ENCODE measurements around the gene MAP3K13.

Gene MAP3K13

DNA sequence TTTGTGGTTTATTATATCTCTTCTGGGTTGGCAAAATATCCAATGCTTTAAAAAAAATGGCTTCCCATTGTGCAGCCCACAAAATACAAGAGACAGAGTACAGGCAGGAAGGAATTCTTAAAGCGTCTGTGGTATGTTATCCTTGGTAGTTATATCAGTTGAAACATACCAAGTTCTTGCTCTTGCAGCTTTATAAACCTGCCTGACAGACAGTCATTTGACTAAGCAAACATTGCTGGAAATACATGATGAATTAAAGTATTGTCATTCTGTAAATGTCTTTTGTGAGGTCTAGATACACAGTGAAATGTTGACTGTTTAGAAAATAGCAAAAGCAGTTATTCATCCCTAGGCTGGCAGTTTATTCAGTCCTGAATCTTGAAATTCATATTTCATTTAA is 44.8 kb upstream of the MAP3K13 start:
- TF ChIP-seq FOXP2 (optimal IDR thresholded peaks at IDR 0.05; ENCODE audit: borderline replicate concordance, extremely low read depth, extremely low read length, insufficient read depth) (no peak), TAF1 (IDR thresholded peaks at IDR 0.05; ENCODE audit: borderline replicate concordance, insufficient read depth, low read length) (no peak), SIN3A (IDR thresholded peaks at IDR 0.05; ENCODE audit: borderline replicate concordance, insufficient read depth, low read length) (no peak), POLR2AphosphoS5 (IDR thresholded peaks at IDR 0.05; ENCODE audit: low read depth, low read length) (no peak), REST (IDR thresholded peaks at IDR 0.05; ENCODE audit: insufficient read depth in 1 of 2, low read depth in 2 of 2, low read length in 2 of 2) (no peak)

DNA sequence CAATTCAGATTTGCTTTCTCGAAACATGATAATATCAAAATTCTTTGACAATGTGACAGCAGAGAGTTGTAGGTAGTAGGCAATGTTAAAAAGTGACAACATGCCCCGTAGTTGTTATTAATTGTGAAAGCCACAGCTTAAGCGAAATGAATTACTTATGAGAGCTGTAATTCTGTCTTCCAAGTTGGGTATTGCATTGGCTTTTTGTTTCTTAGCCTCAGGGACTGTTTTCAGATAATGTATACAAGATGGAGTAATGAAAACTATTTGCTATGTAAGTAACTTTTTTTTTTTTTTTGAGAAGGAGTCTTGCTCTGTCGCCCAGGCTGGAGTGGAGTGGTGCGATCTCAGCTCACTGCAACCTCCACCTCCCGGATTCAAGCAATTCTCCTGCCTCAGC is 43.1 kb upstream of the MAP3K13 start:
- TF ChIP-seq FOXP2 (optimal IDR thresholded peaks at IDR 0.05; ENCODE audit: borderline replicate concordance, extremely low read depth, extremely low read length, insufficient read depth) = no peak
- no peak for TF ChIP-seq REST (IDR thresholded peaks at IDR 0.05; ENCODE audit: insufficient read depth in 1 of 2, low read depth in 2 of 2, low read length in 2 of 2)
- no peak for TF ChIP-seq TAF1 (IDR thresholded peaks at IDR 0.05; ENCODE audit: borderline replicate concordance, insufficient read depth, low read length)
- TF ChIP-seq SIN3A (IDR thresholded peaks at IDR 0.05; ENCODE audit: borderline replicate concordance, insufficient read depth, low read length) = no peak
- no peak for TF ChIP-seq POLR2AphosphoS5 (IDR thresholded peaks at IDR 0.05; ENCODE audit: low read depth, low read length)

GRCh38 chr3:185320949-185321348 is 42.0 kb upstream of the MAP3K13 start:
- TF ChIP-seq TAF1 (IDR thresholded peaks at IDR 0.05; ENCODE audit: borderline replicate concordance, insufficient read depth, low read length) (no peak), POLR2AphosphoS5 (IDR thresholded peaks at IDR 0.05; ENCODE audit: low read depth, low read length) (no peak), REST (IDR thresholded peaks at IDR 0.05; ENCODE audit: insufficient read depth in 1 of 2, low read depth in 2 of 2, low read length in 2 of 2) (no peak), SIN3A (IDR thresholded peaks at IDR 0.05; ENCODE audit: borderline replicate concordance, insufficient read depth, low read length) (no peak), FOXP2 (optimal IDR thresholded peaks at IDR 0.05; ENCODE audit: borderline replicate concordance, extremely low read depth, extremely low read length, insufficient read depth) (no peak)

DNA sequence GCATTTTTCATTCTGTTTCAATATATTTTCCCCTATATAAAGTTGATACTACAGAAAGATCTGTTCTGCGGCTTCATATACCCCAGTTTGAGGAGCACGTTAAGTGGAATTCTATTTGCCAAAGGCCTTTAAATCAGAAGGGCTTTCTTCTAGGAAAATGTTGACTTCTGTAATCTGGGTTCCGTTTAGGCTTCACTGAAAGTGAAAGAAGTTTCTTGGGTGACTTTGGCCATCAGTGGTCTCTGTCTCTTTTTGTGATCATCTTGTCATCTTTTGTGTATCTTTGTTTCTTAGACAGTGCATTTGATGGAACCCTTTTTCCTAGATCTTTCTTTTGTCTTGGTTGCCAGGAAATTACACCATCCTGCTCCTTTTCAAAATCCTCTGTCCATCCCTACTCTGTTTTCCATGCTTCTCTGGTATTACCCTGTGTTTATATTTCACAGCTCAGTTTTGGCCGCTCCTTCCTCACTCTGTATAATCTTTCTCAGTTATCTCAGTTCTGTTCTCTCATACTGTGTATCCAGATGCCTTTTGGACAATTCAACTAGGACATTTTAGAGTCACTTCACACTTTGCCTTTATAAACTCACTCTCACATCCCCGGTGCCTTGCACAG is 40.7 kb upstream of the MAP3K13 start:
- TF ChIP-seq TAF1 (IDR thresholded peaks at IDR 0.05; ENCODE audit: borderline replicate concordance, insufficient read depth, low read length) = no peak
- TF ChIP-seq REST (IDR thresholded peaks at IDR 0.05; ENCODE audit: insufficient read depth in 1 of 2, low read depth in 2 of 2, low read length in 2 of 2) = no peak
- no peak for TF ChIP-seq POLR2AphosphoS5 (IDR thresholded peaks at IDR 0.05; ENCODE audit: low read depth, low read length)
- TF ChIP-seq FOXP2 (optimal IDR thresholded peaks at IDR 0.05; ENCODE audit: borderline replicate concordance, extremely low read depth, extremely low read length, insufficient read depth) = no peak
- no peak for TF ChIP-seq SIN3A (IDR thresholded peaks at IDR 0.05; ENCODE audit: borderline replicate concordance, insufficient read depth, low read length)
